SH-SY5Y (cell line): Measurements from ENCODE around the gene BRD7.

Experiments used
- GATA2 ChIP-seq: IDR thresholded peaks from 2 replicates; pipeline ENCODE4 v1.6.1; 2011; ENCODE audit warnings: mild to moderate bottlenecking, low read depth, low read length
- GATA3 ChIP-seq: IDR thresholded peaks from 2 replicates; pipeline ENCODE4 v1.6.1; 2011; ENCODE audit warnings: low read depth, mild to moderate bottlenecking, low read length, moderate library complexity

Gene BRD7

DNA sequence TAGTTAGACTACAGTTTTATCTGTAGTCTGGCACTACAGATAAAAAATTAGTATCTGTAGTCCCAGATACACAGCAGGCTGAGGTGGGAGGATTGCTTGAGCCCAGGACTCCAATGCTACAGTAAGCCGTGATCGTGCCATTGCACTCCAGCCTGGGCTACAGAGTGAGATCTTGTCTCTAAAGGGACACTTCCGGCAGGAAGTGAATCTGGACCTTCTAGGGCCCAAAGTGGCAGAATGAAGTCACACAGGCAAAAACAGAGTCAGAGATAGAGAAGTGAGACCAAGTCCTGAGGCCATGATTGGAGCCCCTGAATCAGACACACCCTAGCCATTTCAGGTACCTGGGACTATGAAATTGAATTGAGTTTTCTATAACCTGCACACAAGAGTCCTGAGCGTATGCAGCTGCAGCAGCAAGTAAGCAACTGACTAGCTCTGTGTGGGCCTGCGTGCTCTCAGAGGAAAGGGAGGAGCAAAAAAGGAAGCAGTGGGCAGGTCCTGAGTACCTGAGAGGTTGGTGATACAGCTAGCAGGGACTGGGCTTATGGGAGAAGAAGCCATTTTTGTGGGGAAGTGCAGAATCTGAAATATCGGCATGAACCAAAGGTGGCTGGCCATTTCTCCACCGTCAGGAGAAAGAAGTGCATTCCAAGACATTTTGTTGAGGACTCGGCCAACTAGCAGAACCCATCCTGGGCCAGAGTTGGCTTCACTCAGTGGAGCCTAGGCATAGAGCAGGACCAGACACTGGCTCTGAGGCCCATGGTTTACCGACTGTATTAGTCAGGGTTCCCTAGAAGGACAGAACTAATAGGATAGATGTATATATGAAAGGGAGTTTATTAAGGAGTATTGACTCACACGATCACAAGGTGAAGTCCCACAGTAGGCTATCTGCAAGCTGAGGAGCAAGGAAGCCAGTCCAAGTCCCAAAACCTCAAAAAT, 27.2 kb upstream of the BRD7 start:
- no peak for TF ChIP-seq GATA3
- no peak for TF ChIP-seq GATA2

DNA sequence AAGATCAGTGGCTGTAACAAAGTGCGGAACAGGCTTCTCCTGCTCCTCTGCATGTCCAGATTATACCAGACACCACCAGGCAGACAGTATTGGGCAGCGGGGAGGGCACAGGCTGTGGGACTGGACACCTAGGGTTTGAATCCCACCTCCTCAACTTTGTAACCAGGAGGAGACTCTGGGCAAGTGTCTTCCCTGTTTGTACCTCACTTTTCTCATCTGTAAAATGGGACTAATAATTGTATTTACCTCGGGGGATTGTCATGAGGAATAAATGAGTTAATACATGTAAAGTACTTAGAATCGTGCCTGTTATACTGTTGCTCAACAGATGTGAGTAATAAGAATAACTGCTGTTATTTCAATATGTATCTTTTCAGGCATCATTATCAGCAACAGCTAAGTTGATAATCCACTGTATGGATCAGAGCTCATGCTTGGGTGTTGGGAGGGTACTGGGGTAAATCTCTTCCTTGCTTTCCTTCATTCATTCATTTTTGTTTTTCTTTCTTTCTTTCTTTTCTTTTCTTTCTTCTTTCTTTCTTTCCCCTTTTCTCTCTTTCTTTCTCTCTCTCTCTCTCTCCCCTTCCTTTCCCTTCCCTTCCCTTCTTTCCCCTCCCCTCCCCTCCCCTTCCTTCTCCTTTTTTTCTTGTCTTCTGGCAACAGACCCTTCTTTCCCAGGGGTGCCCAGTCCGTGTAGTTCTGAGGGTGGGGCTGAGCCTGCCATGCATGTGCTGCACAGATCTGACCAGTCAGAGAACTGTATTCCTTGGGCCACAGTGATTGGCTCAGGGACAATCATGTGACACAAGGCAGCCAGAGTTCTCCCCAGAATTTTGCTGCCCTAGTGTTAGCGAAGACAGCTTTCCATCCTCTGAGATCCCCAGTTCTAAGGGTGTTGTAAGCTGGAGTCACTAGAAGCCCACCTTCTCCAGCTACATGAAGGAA, 25.3 kb upstream of the BRD7 start:
- TF ChIP-seq GATA3, result no peak
- TF ChIP-seq GATA2, result no peak

DNA sequence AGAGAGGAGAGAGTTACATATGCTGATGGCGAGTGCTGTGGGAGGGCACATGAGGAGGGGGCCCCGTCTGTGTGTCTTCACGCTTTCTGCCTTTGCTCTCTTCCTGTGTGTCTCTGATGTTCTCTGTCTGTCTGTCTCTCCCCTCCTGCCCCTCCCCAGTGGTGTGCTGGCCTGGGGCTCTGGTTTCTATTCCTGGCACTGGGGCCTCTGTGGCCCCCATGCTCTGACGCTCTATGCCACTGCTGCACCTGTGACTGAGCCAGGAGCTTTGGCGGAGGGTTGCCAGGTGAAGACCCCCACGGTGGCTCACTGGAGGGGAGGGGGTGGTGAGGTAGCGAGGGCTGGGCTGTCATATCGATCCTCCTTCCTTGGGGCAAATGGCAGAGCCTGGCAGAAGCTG, 24.6 kb upstream of the BRD7 start:
- TF ChIP-seq GATA3 (no peak), GATA2 (no peak)

DNA sequence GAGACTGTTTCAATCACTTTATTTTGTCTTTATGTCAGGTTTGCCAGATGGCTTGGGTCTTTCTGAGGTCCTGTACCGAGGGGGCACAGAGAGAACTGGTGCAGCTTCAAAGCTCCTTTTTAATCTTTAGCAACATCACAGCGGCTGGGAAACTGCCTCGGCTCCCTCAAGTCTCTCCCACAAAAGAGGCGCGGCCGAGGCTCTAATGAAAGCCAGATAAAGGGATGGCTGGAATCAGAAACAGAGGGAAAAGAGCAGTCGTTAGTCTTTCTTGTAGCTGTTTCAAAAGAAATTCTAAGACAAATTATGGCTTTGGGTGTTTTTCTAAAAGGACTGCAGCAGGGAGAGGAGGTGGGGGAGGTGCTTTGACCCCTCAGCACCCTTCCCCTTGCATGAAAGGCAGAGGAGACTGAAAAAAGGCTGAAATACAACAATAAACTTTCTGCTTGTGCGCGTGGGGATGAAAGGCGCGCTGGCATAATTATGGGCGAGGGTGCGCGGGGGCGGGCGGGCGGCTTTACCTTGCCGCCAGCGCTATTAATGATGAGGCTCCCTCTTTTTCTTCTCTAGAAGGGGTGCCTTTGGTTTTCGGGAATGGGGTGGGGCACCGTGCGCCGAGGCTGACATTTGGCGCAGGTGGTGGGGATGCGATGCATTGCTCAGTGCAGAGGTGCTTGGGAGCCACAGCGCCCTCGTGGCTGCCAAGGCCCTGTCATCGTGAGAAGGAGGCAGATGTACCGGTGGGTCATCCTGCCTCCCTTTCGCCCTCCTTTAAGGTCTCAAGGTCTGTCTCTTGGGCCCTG, 22.3 kb upstream of the BRD7 start:
- TF ChIP-seq GATA2, result peak; percentile 84
- TF ChIP-seq GATA3, result no peak

GRCh38 chr16:50390371-50390771, 21.6 kb upstream of the BRD7 start:
- no peak for TF ChIP-seq GATA3
- no peak for TF ChIP-seq GATA2

GRCh38 chr16:50389900-50390299, 21.1 kb upstream of the BRD7 start:
- no peak for TF ChIP-seq GATA2
- TF ChIP-seq GATA3, result no peak

- TF ChIP-seq GATA3 (no peak), GATA2 (no peak)
Measured at GRCh38 chr16:50388496-50388895, 19.7 kb upstream of the BRD7 start.

DNA sequence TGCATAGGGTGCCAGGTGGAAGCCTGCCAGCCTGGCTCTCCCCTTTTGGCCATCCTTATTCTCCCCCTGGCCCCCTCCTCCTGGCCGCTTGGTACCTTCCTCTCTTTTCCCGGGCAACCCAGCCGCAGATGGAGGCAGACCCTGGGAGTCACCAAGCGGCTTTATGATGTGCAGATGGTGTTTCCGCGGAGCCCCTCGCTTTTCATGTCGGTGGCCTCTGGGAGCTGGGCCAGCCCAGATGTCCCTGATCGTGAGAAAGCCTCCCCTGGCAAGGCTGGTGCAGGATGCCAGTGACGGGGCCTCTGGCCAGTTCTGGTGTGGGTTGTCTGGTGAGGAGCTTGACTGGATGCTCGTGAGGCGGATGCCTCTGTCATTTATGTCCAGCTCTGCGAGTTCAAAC, 18.0 kb upstream of the BRD7 start:
- no peak for TF ChIP-seq GATA3
- no peak for TF ChIP-seq GATA2

- TF ChIP-seq GATA2, result no peak
- no peak for TF ChIP-seq GATA3
Measured at GRCh38 chr16:50386139-50386538, 17.4 kb upstream of the BRD7 start.

DNA sequence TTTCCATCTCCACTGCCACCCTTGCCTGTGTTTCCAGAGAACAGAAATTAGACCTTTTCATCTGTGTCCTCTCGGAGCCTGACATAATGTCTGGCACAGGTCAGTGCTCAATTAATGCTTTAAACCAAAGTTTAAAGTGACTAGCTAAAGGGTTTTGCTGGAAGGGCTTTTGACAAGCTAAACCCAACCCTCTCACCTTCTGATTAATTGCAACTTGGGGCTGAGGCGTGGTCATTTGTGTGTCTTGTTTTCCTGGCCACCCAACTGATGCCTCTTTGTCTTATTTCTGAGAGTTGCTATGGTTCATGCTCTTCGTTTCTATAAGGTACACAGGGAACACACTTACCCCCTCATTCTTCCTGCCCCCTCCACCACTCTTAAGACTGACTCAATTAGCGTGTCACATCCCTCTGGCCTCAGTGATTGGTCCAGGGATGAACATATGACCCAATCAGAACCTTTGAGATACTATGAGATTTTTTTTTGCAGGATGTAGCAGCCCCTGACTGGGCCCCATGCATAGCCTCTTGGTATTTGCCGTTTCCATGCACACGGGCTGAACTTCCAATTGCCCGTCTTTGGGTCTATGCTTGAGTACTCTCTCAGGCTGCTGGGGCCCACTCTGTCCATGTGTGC, 15.8 kb upstream of the BRD7 start:
- TF ChIP-seq GATA3, result no peak
- TF ChIP-seq GATA2, result no peak

GRCh38 chr16:50381679-50382440, 13.1 kb upstream of the BRD7 start:
- no peak for TF ChIP-seq GATA2

GRCh38 chr16:50378417-50378816, 9.6 kb upstream of the BRD7 start:
- TF ChIP-seq GATA3 (no peak), GATA2 (no peak)

DNA sequence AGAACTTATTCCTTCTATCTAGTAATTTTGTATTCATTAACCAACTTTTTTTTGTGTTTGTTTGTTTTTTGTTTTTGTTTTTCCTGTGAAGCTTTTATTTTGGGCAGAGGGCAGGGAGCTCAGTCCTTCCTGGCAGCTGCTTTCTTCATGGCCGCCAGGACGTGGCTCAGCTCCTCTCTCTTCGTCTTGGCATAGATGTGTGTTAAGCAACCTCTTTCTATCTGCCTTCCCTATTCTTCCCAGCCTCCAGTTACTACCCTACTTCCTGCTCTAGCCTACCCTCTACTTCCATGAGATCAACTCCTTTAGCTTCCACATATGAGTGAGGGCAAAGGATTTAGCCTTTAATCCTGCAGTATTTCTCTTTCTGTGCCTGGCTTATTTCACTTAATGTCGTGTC, 8.2 kb upstream of the BRD7 start:
- TF ChIP-seq GATA2, result no peak
- no peak for TF ChIP-seq GATA3

DNA sequence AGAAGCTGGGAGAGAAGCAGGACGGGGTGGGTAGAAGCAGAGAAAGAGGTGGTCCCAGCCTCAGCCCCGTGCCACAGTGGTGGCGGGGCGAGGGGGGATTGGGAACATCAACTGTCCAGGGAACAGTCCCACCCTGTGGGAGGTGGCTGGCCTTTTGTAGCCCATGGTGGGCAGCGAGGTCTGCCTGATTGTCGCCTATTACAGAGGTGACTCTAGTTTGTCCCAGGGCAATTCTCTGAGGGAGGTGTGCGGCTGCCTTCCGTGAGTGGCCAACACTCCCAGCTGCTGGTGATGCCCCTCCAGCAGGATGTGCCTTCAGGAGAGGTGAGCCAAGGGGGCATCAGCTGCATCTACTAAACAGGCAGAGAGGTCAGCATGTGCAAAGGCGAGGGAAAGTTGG, 5.0 kb upstream of the BRD7 start:
- TF ChIP-seq GATA2, result no peak
- TF ChIP-seq GATA3, result no peak

GRCh38 chr16:50373345-50373701, 4.5 kb upstream of the BRD7 start:
- no peak for TF ChIP-seq GATA3
- no peak for TF ChIP-seq GATA2
